Effector memory CD4-positive, alpha-beta T cell (primary cell): ENCODE data around the gene ERO1A.

Experiments used
- DNase-seq, 3 donors: peaks; one replicate each; pipeline ENCODE4 v3.0.0-alpha.2; 2020
- H3K27ac ChIP-seq: 2 replicates; pipeline ENCODE4 v1.7.0; 2013; ENCODE audit warnings: mild to moderate bottlenecking, low read length, moderate library complexity; ENCODE audit not compliant: insufficient read depth, poor library complexity, severe bottlenecking
- H3K27me3 ChIP-seq: replicated peaks from 2 replicates; pipeline ENCODE4 v1.7.0; 2013; ENCODE audit warnings: mild to moderate bottlenecking, low read length; ENCODE audit not compliant: insufficient read depth, control insufficient read depth, poor library complexity, severe bottlenecking
- H3K36me3 ChIP-seq: 2 replicates; pipeline ENCODE4 v1.7.0; 2013; ENCODE audit warnings: mild to moderate bottlenecking, low read length, moderate library complexity; ENCODE audit not compliant: control insufficient read depth, insufficient read depth
- H3K4me1 ChIP-seq: 2 replicates; pipeline ENCODE4 v1.7.0; 2013; ENCODE audit warnings: low read length, mild to moderate bottlenecking; ENCODE audit not compliant: control insufficient read depth, insufficient read depth, poor library complexity, severe bottlenecking
- H3K4me3 ChIP-seq: 2 replicates; pipeline ENCODE4 v1.7.0; 2013; ENCODE audit warnings: low read length, low read depth, mild to moderate bottlenecking; ENCODE audit not compliant: insufficient read depth, poor library complexity, severe bottlenecking
- H3K9me3 ChIP-seq: 2 replicates; pipeline ENCODE4 v1.7.0; 2013; ENCODE audit warnings: mild to moderate bottlenecking, low read length, moderate library complexity; ENCODE audit not compliant: control insufficient read depth

ERO1A gene

GRCh38 chr14:52610187-52610586, 85.2 kb downstream of the ERO1A start:
- Histone ChIP-seq H3K27me3 (no peaks in the 10 kb centered on the region), H3K36me3 (no peaks in the 10 kb centered on the region), H3K4me3 (no peak overlapping the region), H3K9me3 (no peaks in the 10 kb centered on the region), H3K4me1 (no peaks in the 10 kb centered on the region), H3K27ac (no peak overlapping the region)
- DNase-seq, result no peak

GRCh38 chr14:52609445-52610044, 85.8 kb downstream of the ERO1A start:
- H3K4me3 ChIP-seq, result no peak overlapping the region
- H3K36me3 ChIP-seq, result no peaks in the 10 kb centered on the region
- H3K4me1 ChIP-seq, result no peaks in the 10 kb centered on the region
- H3K9me3 ChIP-seq, result no peaks in the 10 kb centered on the region
- no peaks in the 10 kb centered on the region for H3K27me3 ChIP-seq
- no peak overlapping the region for H3K27ac ChIP-seq
- DNase-seq, result no peak

GRCh38 chr14:52607061-52607460, 88.3 kb downstream of the ERO1A start:
- no peak overlapping the region for H3K27ac ChIP-seq
- no peak overlapping the region for H3K4me3 ChIP-seq
- no peak for DNase-seq

DNA sequence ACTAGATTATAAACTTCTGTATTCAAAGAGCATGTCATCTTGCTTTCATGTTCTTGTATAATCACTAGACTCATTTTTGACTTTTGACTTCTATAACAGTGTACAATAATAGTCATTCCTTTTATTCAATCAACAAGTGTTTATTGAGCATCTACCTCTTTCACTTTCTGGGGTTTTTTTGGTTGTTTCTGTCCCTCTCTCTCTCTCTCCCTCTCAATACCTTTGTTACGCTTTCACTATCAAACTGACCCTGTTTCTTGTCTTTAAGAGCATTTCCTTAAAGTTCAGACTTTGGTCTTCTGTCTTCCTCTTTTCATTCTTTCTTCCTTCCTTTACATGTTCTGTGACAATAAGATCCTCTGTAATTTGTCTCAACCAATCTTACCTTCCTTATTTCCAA, 93.2 kb downstream of the ERO1A start:
- no peaks in the 10 kb centered on the region for H3K36me3 ChIP-seq
- no peaks in the 10 kb centered on the region for H3K27me3 ChIP-seq
- no peak overlapping the region for H3K4me3 ChIP-seq
- H3K4me1 ChIP-seq, result no peaks in the 10 kb centered on the region
- DNase-seq, result no peak
- H3K27ac ChIP-seq, result no peak overlapping the region
- H3K9me3 ChIP-seq, result no peaks in the 10 kb centered on the region

More at GRCh38 chr14:52607061-52607460, 88.3 kb downstream of the ERO1A start:
- Histone ChIP-seq H3K27me3 (no peaks in the 10 kb centered on the region), H3K9me3 (no peaks in the 10 kb centered on the region), H3K36me3 (no peaks in the 10 kb centered on the region), H3K4me1 (no peaks in the 10 kb centered on the region)

- H3K27ac ChIP-seq, result no peak overlapping the region
- no peaks in the 10 kb centered on the region for H3K9me3 ChIP-seq
- H3K27me3 ChIP-seq, result no peaks in the 10 kb centered on the region
- DNase-seq, result no peak
- no peak overlapping the region for H3K4me3 ChIP-seq
- H3K4me1 ChIP-seq, result no peaks in the 10 kb centered on the region
- no peaks in the 10 kb centered on the region for H3K36me3 ChIP-seq
Measured at GRCh38 chr14:52599974-52600373, 95.4 kb downstream of the ERO1A start.

- H3K36me3 ChIP-seq, result no peaks in the 10 kb centered on the region
- H3K4me1 ChIP-seq, result no peaks in the 10 kb centered on the region
- H3K27me3 ChIP-seq, result no peaks in the 10 kb centered on the region
- H3K4me3 ChIP-seq, result no peak overlapping the region
- no peak overlapping the region for H3K27ac ChIP-seq
- DNase-seq, result no peak
- no peaks in the 10 kb centered on the region for H3K9me3 ChIP-seq
Measured at GRCh38 chr14:52598568-52598967, 96.8 kb downstream of the ERO1A start.

DNA sequence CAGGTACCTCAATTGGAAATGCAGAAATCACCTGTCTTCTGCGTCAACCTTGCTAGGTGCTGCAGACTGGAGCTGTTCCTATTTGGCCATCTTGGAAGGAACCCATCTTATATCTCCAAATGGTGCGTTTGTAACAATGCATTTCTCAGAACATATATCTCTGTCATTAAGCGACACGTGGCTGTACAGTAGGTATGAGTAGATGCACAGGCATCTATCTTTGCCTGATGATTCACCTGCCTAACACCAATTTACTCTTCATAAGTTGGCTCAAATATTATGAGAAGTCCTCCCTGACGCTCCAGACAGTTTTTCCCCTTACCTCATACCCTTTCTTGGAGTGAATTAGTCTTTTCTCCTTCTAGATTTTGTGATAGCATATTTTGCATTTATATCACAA, 98.5 kb downstream of the ERO1A start:
- H3K9me3 ChIP-seq, result no peaks in the 10 kb centered on the region
- no peak overlapping the region for H3K27ac ChIP-seq
- no peak for DNase-seq

DNA sequence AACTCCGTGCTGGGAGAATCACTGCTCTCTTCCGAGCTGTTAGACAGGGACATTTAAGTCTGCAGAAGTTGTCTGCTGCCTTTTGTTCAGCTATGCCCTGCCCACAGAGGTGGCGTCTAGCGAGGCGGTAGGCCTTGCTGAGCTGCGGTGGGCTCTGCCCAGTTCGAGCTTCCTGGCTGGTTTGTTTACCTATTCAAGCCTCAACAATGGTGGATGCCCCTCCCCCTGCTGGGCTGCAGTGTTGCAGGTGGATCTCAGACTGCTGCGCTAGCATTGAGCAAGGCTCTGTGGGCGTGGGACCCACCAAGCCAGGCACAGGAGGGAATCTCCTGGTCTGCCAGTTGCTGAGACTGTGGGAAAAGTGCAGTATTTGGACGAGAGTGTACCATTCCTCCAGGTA, 99.0 kb downstream of the ERO1A start:
- Histone ChIP-seq H3K27me3 (no peaks in the 10 kb centered on the region), H3K27ac (no peak overlapping the region), H3K4me1 (no peaks in the 10 kb centered on the region), H3K36me3 (no peaks in the 10 kb centered on the region), H3K9me3 (no peaks in the 10 kb centered on the region), H3K4me3 (no peak overlapping the region)
- DNase-seq, result no peak

More for the DNA sequence above, 98.5 kb downstream of the ERO1A start:
- Histone ChIP-seq H3K4me3 (no peak overlapping the region), H3K27me3 (no peaks in the 10 kb centered on the region), H3K36me3 (no peaks in the 10 kb centered on the region), H3K4me1 (no peaks in the 10 kb centered on the region)

GRCh38 chr14:52590318-52590717, 105.0 kb downstream of the ERO1A start:
- no peaks in the 10 kb centered on the region for H3K4me1 ChIP-seq
- H3K4me3 ChIP-seq, result no peak overlapping the region
- DNase-seq, result no peak
- H3K27me3 ChIP-seq, result no peaks in the 10 kb centered on the region
- no peaks in the 10 kb centered on the region for H3K36me3 ChIP-seq
- no peaks in the 10 kb centered on the region for H3K9me3 ChIP-seq
- no peak overlapping the region for H3K27ac ChIP-seq
